ENCODE results near the gene HARBI1. TPM values are rescaled to one million over a fixed set of nuclear protein-coding genes. Genes with fewer than 3 reads are reported as not detected.

HARBI1 gene
- total RNA-seq, 2 experiments from 2014 or later, result 5.8 to 7.6 TPM

Other genes starting within 250 kb of the HARBI1 start
- 1 to 10 TPM; 6.9 to 7.4 TPM for gene MDK, start 235.6 kb downstream of the HARBI1 start, total RNA-seq
- under 1 TPM; 0.19 to 0.40 TPM for gene CHRM4, start 225.5 kb downstream of the HARBI1 start, total RNA-seq
- 10 to 100 TPM; 39.1 to 40.5 TPM for gene AMBRA1, start 23.2 kb downstream of the HARBI1 start, total RNA-seq
- gene ATG13, start 326 bp upstream of the HARBI1 start, total RNA-seq, result 10 to 100 TPM; 64.1 to 70.0 TPM
- 10 to 100 TPM; 62.5 to 68.0 TPM for gene ARHGAP1, start 83.4 kb upstream of the HARBI1 start, total RNA-seq
- gene ZNF408, start 83.8 kb upstream of the HARBI1 start, total RNA-seq, result 10 to 100 TPM; 18.9 to 19.0 TPM
- gene F2, start 102.0 kb upstream of the HARBI1 start, total RNA-seq, result not detected
- 100 to 1,000 TPM; 127 to 135 TPM for gene CKAP5, start 229.1 kb upstream of the HARBI1 start, total RNA-seq